GM23248 (cell line): Measurements from ENCODE around the gene ZNHIT3.

Experiments
- EZH2 ChIP-seq: fragments of 200-600 bp; sonication (generic); IDR thresholded peaks from 2 replicates; pipeline ENCODE4 v1.6.1; 2018; ENCODE audit warnings: antibody characterized with exemption, mild to moderate bottlenecking; ENCODE audit not compliant: insufficient read depth, poor library complexity, severe bottlenecking
- EZH2phosphoT487 ChIP-seq: fragments of 200-600 bp; sonication (generic); IDR thresholded peaks from 2 replicates; pipeline ENCODE4 v1.6.1; 2018; ENCODE audit warnings: antibody characterized with exemption, moderate library complexity, mild to moderate bottlenecking, low read depth; ENCODE audit not compliant: insufficient read depth

- TF ChIP-seq EZH2, result no peak
- no peak for TF ChIP-seq EZH2phosphoT487
These were observed 18.7 kb downstream of the ZNHIT3 start for GRCh38 chr17:36505171-36505570.
